ENCODE results near the gene TMEM184A.

Gene TMEM184A

DNA sequence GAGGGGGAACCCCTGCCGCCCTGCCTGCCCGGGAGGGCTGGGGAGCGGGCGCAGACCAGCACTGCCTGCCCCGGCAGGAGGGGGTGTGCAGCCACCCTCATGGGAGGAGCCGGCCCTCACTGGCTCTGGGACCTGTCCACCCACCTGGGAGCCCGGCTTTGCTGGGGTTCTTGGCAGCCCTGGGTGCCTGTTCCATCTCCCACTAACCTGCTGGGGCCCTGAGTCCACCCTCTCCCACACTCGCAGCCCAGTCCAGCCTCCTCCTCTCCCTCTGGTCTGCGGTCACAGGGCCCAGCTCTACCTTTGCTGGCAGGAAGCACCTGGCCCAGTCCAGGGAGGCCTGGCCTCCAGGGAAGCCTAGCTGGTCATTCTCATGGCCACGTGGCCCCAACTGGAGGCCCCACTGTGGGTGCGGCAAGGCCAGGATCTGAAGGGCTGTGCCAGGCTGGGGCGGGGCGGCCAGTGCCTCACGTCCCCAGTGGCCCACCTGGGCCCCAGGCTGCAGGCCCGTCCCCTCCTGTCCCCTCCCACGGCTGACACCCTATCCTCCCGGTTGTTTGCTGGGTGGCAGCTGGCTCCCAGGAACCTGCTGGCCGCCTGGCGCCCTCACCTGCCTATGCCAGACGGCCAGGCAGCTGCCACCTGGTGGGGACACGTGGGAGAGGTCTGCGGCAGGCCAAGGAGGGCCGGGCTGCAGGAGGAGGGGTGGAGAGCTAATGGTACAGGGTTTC is at the start of gene TMEM184A:
Gene TMEM184A, minus strand, starts transcription at position 393 of the 731 bp plus-strand sequence. CDS start 721 bp downstream, outside the sequence.
- peak; percentile 86 for DNase-seq
- in situ Hi-C loops (cut with HindIII; ENCODE audit: low pct_ligation_motif_present, low pct_unique_long_range_greater_than_20kb, low sequenced_read_pairs): no loop called here

DNA sequence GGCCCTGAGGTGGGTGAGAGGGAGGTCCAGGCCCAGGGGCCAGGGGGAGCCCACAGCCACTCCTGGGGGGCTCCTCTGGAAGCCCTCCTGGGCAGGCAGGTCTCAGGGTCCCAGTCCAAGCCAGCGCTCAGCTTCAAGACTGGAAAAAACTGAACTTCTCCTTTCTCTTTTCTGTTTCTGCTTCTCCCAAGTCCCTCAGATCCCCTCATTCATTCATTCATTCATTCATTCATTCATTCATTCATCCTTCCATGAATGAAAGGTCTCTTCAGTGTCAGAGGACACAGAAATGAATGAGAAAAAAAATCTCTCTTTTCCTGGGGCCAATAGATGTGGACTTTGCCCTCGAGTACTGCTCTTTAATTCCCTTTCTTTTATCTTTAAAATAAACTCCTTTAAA is 48.4 kb upstream of the TMEM184A start:
- in situ Hi-C loops (cut with HindIII; ENCODE audit: low pct_ligation_motif_present, low pct_unique_long_range_greater_than_20kb, low sequenced_read_pairs): no loop called here
- no peak for DNase-seq

DNA sequence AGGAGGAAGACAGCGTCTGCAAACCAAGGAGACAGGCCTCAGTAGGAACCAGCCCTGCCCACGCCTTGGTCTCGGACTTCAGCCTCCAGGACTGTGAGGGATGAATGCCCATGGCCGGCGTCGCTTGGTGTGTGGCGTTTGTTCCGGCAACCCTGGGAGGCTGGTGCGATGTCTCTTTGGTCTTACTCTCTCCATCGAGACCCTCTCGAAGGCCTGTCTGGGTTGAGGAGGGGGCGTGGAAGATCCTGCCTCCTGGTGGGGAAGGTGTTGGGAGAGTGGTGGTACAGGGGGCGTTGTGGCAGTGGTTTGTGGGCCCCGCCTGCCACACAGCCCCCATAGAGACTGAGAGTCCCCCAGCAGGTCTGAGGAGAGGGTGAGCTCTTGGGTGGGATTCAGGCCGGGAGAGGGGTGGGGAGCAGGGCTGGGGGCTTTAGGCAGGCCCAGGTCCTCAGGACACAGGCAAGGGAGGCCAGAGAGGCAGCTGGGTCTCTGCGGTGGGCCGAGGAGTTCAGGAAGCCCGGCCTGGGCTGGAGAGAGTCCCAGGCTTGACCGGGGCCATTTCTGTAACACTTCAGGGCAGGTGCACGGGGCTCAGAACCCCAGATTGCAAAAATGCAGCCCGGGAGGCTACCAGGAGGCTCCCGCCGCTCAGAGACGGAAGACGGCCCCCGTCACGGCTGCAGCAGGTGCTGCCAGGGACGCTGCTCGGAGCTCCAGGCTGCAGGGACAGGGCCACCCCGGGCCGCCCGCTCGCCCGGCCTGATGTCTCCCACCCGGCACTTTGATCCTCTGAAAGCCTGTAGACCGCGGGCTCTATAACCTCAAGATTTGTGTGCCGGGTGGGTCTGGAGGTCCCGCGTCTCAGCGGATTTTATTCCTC is 47.6 kb upstream of the TMEM184A start:
- no peak for DNase-seq
- in situ Hi-C loops (cut with HindIII; ENCODE audit: low pct_ligation_motif_present, low pct_unique_long_range_greater_than_20kb, low sequenced_read_pairs): no loop called here

DNA sequence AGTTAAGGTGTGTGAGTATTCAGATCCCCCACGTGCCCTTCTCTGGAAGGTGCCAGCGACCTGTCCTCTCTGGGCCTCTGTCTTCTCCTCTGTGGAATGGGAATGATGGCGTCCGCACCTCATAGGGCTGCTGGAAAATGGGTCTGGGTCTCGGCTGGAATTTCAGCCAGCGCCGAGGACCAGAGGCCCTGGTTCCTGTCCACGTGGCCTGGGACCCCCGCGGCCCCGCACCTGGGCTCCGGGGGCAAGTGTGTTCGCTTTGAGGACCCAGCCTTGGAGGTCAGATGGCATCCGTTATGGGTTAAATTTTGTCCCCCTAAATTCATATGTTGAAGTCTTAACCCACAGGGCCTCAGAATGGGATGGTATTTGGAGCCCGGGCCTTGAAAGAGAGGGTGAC is 46.4 kb upstream of the TMEM184A start:
- in situ Hi-C loops (cut with HindIII; ENCODE audit: low pct_ligation_motif_present, low pct_unique_long_range_greater_than_20kb, low sequenced_read_pairs): no loop called here
- DNase-seq: no peak

DNA sequence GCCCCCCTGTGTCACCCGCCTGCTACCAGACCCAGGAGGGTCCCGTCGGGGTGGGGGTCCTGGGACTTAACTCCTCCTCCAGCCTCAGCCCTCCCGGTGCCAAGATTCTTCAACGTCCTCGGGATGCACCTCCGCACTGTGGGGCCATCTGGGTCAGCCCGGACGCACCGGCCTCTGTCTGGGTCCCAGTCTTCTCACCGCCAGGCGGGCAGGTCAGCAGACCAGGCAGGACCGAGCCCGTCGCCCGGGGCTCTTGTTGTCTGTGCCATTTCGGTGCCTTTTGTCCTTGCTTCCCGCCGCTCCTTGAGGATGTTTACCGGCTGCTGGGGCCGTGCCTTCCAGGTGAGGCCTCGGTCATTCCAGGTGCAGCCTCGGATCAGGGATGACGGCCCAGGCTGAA is 46.0 kb upstream of the TMEM184A start:
- no peak for DNase-seq
- in situ Hi-C loops (cut with HindIII; ENCODE audit: low pct_ligation_motif_present, low pct_unique_long_range_greater_than_20kb, low sequenced_read_pairs): no loop called here

DNA sequence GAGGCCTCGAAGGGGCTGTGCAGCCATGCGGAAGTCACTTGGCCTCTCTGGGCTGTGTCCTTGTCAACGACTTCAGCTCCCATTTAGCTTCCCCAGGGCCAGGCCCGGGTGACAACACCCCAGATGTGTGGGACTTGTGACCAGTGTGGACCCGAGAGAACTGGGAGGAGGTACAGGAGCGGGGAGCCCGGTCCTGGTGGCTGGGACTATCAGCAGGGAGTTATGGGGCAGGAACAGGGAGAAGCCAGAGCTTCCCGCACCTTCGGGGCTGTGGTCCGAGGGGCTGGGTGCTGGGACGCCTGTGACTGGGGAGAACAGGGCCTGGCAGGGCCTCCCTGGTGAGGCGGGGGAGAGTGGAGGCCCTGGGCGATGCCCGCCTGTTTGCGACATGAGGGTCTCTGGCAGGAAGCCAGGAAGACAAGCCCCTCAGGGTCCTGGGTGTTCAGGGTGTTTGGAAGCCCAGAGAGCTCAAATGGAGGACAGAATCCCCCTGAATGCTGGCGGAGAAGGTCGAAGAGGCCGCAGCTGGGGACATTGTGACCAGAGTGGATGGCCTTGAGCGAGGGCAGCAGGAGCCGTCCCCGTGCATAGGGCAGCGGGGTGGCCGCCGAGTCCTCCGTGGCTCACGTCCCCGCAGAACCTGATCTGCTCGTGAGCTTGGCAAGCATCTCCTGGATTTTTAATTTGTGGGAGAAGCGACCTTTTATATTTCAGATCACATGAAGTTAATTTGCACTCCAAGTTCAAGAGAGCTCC is 43.8 kb upstream of the TMEM184A start:
- DNase-seq: no peak
- in situ Hi-C loops (cut with HindIII; ENCODE audit: low pct_ligation_motif_present, low pct_unique_long_range_greater_than_20kb, low sequenced_read_pairs): loop anchor here (25.0 kb wide), 1 partner anchor 112 kb away; no protein-coding TSS in a partner anchor

DNA sequence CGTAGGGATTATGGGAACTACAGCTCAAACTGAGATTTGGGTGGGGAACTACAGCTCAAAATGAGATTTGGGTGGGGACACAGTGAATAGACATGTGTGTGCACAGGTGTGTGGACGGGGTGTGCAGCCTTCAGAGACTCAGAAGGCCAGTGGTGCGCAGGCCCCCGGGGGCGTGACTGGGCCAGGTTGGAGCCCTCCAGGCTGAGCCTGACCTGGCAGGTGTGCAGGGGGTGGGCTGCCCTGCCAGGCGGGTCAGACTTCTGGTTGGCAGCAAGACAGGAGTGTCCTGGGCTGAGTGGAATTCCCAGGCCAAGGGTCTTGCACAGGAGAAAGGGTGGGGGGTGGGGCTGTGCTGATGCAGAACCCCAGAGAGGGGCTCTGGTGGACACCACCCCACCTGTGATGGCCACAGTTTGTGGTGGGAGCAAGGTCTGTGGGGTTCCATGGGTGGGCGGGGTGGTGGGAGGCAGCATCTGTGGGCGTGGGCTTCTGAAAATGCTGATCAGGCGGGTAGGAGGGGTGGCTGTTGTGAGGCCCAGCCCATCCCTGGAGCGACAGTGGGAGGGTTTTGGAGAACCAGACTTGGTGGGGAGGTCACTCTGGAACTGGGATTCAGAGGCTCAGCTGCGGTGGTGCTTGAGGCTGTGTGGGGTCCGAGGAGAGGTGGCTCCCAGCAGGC is 43.1 kb upstream of the TMEM184A start:
- no peak for DNase-seq
- in situ Hi-C loops (cut with HindIII; ENCODE audit: low pct_ligation_motif_present, low pct_unique_long_range_greater_than_20kb, low sequenced_read_pairs): loop anchor here (25.0 kb wide), 1 partner anchor 113 kb away; no protein-coding TSS in a partner anchor

DNA sequence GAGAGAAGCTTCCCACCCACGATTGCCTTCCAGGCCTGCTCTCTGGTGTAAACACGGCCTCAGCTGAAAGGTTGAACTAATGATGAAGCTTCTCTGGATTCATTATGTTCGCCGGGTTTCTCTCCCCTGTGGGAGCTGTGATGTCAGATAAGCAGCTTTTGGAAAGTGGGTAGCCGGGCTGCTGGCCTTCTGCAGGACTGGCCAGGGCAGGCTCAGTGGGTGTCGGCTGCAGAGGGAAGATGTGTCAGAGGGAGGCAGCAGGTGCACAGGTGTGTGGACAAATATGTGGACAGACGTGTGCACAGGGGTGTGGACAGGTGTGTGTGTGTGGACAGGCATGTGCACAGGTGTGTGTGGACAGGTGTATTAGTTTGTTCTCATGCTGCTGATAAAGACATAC is 42.3 kb upstream of the TMEM184A start:
- in situ Hi-C loops (cut with HindIII; ENCODE audit: low pct_ligation_motif_present, low pct_unique_long_range_greater_than_20kb, low sequenced_read_pairs): loop anchor here (25.0 kb wide), 1 partner anchor 114 kb away; no protein-coding TSS in a partner anchor
- DNase-seq: no peak

DNA sequence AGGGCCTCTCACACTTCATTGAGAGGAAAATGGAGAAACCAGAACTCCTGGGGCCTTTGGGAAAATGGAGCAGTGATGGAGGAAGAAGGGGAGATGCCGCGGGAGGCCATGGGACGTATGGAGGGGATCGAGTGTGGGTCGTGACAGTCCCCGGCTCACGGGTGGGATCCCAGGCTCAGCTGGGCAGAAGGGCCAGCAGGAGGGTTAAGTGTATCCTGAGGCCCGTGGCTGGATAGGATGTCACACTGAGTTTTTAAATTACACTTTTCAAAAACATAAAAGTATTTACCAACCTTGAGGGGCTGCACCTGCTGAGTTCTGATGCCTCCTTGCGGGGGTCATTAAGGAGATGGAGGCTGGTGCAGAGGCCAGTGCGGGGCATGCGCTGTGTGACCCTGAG is 41.8 kb upstream of the TMEM184A start:
- DNase-seq: no peak
- in situ Hi-C loops (cut with HindIII; ENCODE audit: low pct_ligation_motif_present, low pct_unique_long_range_greater_than_20kb, low sequenced_read_pairs): loop anchor here (25.0 kb wide), 1 partner anchor 115 kb away; no protein-coding TSS in a partner anchor

DNA sequence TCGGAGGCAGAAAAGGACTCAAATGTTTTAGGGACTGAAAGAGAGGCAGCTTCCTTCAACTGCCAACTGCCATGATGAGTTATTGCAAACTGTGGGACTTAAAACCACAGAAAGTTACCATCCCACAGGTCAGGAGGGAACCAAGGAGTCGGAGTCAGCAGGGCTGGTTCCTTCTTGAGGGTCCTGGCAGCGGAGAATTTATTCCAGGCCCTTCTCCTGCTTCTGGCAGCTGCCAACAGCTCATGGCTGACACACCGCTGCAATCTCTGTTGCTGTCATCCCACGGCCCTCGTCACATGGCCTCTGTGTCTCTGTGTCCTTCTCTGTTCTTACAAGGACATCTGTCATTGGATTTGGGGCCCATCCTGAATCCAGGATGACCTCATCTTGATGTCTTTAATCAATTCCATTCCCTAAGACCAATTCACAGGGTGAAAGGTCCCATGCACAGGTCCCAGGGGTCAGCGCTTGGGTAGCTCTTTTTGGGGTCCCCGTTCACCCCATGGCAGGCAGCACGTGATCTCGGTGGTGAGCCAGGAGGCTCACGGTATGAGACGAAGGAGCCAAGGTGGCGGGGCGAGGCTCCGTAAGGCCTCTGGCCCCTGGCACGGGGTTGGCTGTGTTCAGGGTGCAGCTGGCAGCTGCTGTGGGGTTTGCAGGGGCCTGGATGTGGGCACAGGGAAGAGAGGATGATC is 41.2 kb upstream of the TMEM184A start:
- DNase-seq: no peak
- in situ Hi-C loops (cut with HindIII; ENCODE audit: low pct_ligation_motif_present, low pct_unique_long_range_greater_than_20kb, low sequenced_read_pairs): loop anchor here (25.0 kb wide), 1 partner anchor 115 kb away; no protein-coding TSS in a partner anchor

DNA sequence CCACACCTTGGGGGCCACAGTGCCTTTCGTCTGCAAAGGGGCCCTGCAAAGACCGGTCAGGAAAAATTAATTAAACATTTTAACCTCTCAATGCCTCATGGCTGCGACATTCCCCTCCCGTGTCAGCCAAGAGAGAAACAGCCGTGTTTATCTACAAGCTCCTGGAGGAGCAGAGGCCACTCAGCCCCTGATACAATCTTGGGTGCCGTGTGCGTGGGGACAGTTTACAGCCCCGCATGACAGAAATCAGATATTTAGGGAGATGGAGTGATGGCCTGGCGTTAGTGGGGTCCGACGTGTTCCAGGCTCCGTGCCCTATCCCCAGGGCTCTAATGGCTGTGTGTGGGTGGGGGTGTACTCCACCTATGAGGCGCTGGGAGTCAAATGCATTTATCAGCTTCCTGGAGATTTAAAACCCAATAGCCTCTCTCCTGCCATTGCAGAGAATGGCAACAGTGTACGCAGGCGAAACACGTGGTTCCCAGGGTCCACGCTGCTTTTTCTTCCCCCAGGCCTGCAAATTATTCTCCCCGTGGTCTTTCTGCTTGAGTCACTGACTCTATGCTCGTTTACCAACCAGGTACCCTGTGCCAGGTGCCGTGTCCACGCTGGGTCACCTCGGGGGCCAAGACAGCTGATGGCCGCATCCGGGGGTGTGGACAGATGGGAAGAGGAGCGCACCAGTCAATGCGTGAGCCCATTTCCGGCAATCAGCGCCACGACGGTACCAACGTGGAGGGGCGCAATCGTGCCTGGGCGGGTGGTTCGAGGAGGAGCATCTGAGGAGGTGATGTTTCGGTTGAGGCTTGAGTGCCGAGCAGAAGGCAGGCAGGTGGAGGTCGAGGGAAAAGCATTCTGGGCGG is 40.4 kb upstream of the TMEM184A start:
- no peak for DNase-seq
- in situ Hi-C loops (cut with HindIII; ENCODE audit: low pct_ligation_motif_present, low pct_unique_long_range_greater_than_20kb, low sequenced_read_pairs): loop anchor here (25.0 kb wide), 1 partner anchor 116 kb away; no protein-coding TSS in a partner anchor

DNA sequence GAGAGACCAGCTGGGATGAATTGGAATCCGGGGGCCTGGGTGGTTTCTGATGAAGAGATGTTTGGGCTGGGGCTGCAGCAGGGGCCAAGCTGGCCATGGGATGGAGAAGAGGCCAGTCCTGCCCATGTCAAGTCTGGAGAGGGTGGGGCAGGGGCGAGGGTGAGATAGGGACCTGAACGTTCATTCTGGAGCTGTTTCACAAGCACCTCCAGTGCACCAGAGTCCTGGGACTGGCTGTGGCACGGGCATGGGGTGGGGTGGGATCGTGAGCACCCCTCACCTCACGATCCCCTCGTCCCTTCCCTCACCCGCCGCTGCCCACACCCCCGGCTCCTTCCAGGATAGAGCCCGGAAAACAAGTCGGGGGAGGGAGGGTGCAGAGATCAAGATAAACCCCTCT is 39.6 kb upstream of the TMEM184A start:
- in situ Hi-C loops (cut with HindIII; ENCODE audit: low pct_ligation_motif_present, low pct_unique_long_range_greater_than_20kb, low sequenced_read_pairs): loop anchor here (25.0 kb wide), 1 partner anchor 117 kb away; no protein-coding TSS in a partner anchor
- DNase-seq: no peak

DNA sequence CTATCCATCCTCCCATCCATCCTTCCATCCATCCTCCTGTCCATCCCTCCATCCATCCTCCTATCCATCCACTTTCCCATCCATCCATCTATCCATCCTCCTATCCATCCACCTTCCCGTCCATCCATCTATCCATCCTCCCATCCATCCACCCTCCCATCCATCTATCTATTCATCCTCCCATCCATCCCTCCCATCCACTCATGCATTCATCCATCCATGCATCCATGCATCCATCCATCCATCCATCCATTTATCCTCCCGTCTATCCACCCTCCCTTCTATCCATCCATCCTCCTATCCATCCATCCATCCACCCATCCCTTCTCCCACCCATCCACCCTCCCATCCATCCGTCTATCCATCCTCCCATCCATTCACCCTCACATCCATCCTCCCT is 39.0 kb upstream of the TMEM184A start:
- in situ Hi-C loops (cut with HindIII; ENCODE audit: low pct_ligation_motif_present, low pct_unique_long_range_greater_than_20kb, low sequenced_read_pairs): loop anchor here (25.0 kb wide), 1 partner anchor 117 kb away; no protein-coding TSS in a partner anchor
- no peak for DNase-seq

DNA sequence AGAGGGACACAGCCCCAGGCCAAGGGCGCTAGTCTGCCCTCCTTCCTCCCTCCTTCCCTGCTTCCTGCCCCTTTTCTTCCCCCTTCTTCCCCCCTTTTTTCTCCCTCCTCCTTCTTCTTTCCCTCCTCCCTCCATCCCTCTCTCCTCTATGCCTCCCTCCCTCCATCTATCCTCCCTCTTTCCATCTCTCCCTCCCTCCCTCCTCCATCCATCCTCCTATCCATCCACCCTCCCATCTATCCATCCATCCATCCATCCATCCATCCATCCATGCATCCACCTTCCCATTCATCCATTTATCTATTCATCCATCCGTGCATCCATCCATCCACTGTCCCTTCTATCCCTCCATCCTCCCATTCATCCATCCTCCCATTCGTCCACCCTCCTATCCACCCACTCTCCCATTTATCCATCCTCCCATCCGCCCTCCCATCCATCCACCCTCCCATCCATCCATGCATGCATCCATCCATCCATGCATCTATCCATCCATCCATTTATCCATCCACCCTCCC is 38.0 kb upstream of the TMEM184A start:
- in situ Hi-C loops (cut with HindIII; ENCODE audit: low pct_ligation_motif_present, low pct_unique_long_range_greater_than_20kb, low sequenced_read_pairs): loop anchor here (25.0 kb wide), 1 partner anchor 118 kb away; no protein-coding TSS in a partner anchor
- no peak for DNase-seq

DNA sequence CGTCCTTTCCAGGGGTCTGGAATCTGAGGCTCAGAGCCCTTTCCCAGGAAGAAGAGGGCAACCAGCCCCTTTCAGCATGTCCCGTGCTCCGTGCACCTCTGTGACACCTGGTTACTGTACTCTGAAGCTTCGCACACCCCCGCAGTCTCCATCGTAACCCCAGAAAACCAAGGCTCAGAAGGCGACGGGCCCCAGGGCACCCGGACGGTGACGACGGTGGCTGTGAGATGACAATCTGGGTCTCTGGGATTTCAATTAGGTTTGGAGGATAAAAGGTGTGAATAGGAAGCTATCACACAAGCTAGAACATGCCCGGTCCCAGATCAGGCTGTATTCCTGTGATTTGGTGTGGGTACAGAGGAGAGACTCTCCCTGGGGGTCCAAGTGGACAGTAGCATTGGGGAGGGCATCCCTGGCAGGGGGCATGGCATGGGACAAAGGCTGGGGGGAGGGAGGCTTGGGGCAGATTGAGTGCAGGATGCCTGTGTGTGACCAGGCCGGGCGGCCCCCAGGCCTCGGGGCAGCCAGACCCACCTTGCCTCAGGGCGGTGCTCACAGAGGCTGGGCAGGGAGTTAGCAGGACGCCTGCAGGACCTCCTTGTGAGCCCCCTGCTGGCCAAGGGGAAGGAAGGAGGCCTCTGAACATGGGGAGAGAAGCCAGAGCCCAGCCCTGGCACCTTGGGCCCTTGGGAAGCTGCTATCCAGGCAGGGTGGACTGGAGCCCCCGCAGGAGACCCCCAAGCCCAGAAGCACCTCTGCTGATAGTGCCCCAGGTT is 37.3 kb upstream of the TMEM184A start:
- in situ Hi-C loops (cut with HindIII; ENCODE audit: low pct_ligation_motif_present, low pct_unique_long_range_greater_than_20kb, low sequenced_read_pairs): loop anchor here (25.0 kb wide), 1 partner anchor 119 kb away; no protein-coding TSS in a partner anchor
- DNase-seq: peak; percentile 42

Measured in ACHN (cell line).